ENCODE measurements around the gene MPPED1.

DNA sequence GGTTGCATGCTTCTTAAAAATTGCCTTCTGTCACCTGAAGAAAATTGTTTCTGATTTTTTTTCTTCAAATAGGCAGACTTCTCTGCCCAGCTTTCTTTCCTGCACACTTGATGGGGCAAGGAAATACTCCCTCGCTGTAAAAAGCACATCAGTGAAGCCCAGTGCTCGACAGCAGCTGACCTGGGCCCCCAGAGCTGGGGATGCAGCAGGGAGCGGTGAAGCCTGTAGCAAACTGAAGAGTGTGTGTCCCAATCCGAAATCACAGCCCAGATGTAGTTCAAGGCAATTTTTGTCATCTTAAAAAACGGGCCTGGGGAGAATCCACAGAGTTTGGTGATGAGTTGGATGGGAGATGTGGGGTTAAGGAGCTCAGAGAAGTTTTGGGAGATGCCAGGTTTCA, 27.0 kb upstream of the MPPED1 start:
- TF ChIP-seq, protein P1, sequence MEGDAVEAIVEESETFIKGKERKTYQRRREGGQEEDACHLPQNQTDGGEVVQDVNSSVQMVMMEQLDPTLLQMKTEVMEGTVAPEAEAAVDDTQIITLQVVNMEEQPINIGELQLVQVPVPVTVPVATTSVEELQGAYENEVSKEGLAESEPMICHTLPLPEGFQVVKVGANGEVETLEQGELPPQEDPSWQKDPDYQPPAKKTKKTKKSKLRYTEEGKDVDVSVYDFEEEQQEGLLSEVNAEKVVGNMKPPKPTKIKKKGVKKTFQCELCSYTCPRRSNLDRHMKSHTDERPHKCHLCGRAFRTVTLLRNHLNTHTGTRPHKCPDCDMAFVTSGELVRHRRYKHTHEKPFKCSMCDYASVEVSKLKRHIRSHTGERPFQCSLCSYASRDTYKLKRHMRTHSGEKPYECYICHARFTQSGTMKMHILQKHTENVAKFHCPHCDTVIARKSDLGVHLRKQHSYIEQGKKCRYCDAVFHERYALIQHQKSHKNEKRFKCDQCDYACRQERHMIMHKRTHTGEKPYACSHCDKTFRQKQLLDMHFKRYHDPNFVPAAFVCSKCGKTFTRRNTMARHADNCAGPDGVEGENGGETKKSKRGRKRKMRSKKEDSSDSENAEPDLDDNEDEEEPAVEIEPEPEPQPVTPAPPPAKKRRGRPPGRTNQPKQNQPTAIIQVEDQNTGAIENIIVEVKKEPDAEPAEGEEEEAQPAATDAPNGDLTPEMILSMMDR (conservative IDR thresholded peaks at IDR 0.05; ENCODE audit: low read depth, low read length), result no peak
- no peak for TF ChIP-seq EZH2 (IDR thresholded peaks at IDR 0.05; ENCODE audit: borderline replicate concordance, low read depth, low read length, poor library complexity, severe bottlenecking)

All from A673 (cell line).